Keratinocyte (primary cell): ENCODE data around the gene P2RX1. TPM values are rescaled to one million over a fixed set of nuclear protein-coding genes. Genes with fewer than 3 reads are reported as not detected.

ENCODE experiments used
- DNase-seq: peaks from one replicate; pipeline ENCODE4 v3.0.0-alpha.2; 2011; ENCODE audit warnings: low read depth, missing footprints, low spot score
- FAIRE-seq: peaks from 2 replicates; lab custom pipeline; 2011; peaks lifted over from hg19 to GRCh38; lab: Jason Lieb, UNC
- H2AFZ ChIP-seq: 2 replicates; pipeline ENCODE4 v1.6.0; 2012; ENCODE audit warnings: low read length, control low read depth, inconsistent platforms; ENCODE audit not compliant: control insufficient read depth
- H3K27ac ChIP-seq: 2 replicates; pipeline ENCODE4 v1.5.1; 2011; ENCODE audit warnings: low read length; ENCODE audit not compliant: control insufficient read depth, insufficient read depth
- H3K27me3 ChIP-seq: 3 replicates; pipeline ENCODE4 v1.6.0; 2011; ENCODE audit warnings: low read length; ENCODE audit not compliant: control insufficient read depth, insufficient read depth; ENCODE audit errors: extremely low read depth
- H3K36me3 ChIP-seq, 2 experiments: 2 replicates in 1 of 2; 3 replicates in 1 of 2; pipeline ENCODE4 v1.5.1; 2011; ENCODE audit warnings: low read length in 2 of 2, mild to moderate bottlenecking in 1 of 2; ENCODE audit not compliant: control insufficient read depth in 2 of 2, insufficient read depth in 2 of 2; ENCODE audit errors: extremely low read depth in 1 of 2
- H3K4me1 ChIP-seq: 3 replicates; pipeline ENCODE4 v1.5.1; 2011; ENCODE audit warnings: low read length; ENCODE audit not compliant: control insufficient read depth, insufficient read depth; ENCODE audit errors: extremely low read depth
- H3K4me2 ChIP-seq: 3 replicates; pipeline ENCODE4 v1.6.0; 2011; ENCODE audit warnings: low read depth, low read length; ENCODE audit not compliant: control insufficient read depth, insufficient read depth; ENCODE audit errors: extremely low read depth
- H3K4me3 ChIP-seq, 3 experiments: fragments of 200-600 bp in 1 of 3; sonication (generic) in 1 of 3; 2 replicates in 2 of 3; 3 replicates in 1 of 3; pipeline ENCODE4 v1.5.1; 2011 to 2016; ENCODE audit warnings: low read length in 3 of 3, mild to moderate bottlenecking in 3 of 3, control low read depth in 2 of 3, inconsistent platforms in 1 of 3, low read depth in 1 of 3, mixed read lengths in 1 of 3, mixed run types in 1 of 3, moderate library complexity in 1 of 3; ENCODE audit not compliant: control insufficient read depth in 2 of 3, insufficient read depth in 2 of 3; ENCODE audit errors: extremely low read depth in 1 of 3
- H3K79me2 ChIP-seq: 2 replicates; pipeline ENCODE4 v1.6.0; 2012; ENCODE audit warnings: low read length; ENCODE audit not compliant: control insufficient read depth, insufficient read depth
- H3K9ac ChIP-seq: 3 replicates; pipeline ENCODE4 v1.6.0; 2011; ENCODE audit warnings: low read length; ENCODE audit not compliant: control insufficient read depth, insufficient read depth; ENCODE audit errors: extremely low read depth
- H3K9me1 ChIP-seq: 3 replicates; pipeline ENCODE4 v1.6.0; 2011; ENCODE audit warnings: low read length; ENCODE audit not compliant: control insufficient read depth, insufficient read depth; ENCODE audit errors: extremely low read depth
- H3K9me3 ChIP-seq: 2 replicates; pipeline ENCODE4 v1.5.1; 2012; ENCODE audit warnings: low read depth, low read length; ENCODE audit not compliant: control insufficient read depth
- H4K20me1 ChIP-seq: 3 replicates; pipeline ENCODE4 v1.6.0; 2011; ENCODE audit warnings: low read length; ENCODE audit not compliant: control insufficient read depth, insufficient read depth; ENCODE audit errors: extremely low read depth
- EZH2 ChIP-seq: IDR thresholded peaks from one replicate; pipeline ENCODE4 v1.6.1; 2012; ENCODE audit warnings: inconsistent platforms, mild to moderate bottlenecking, low read length, moderate library complexity
- dilution Hi-C: fragments of 300-500 bp; cut with MboI; formaldehyde crosslinking; loops from one replicate; pipeline ENCODE4 v1.7.0; 2020; ENCODE audit warnings: low sequenced_read_pairs; ENCODE audit not compliant: extremely low pct_ligation_motif_present
- polyA plus RNA-seq, 5 experiments: library from polyadenylated mRNA; depleted of rRNA in 3 of 5; stranded (reverse) in 3 of 5; stranded (forward) in 1 of 5; unstranded in 1 of 5; fragments of >200 nt; gene quantifications; 1 replicate in 1 of 5; 2 replicates in 3 of 5; 3 replicates in 1 of 5; pipeline versions ENCODE4 v1.2.1 to v1.2.3, GENCODE V29; 2011 to 2012; ENCODE audit warnings: missing spikeins in 2 of 5, low read depth in 1 of 5, low replicate concordance in 1 of 5
- TF ChIP-seq, protein P1 (sequence below), 3 experiments: IDR thresholded peaks in 1 of 3; conservative IDR thresholded peaks in 1 of 3; optimal IDR thresholded peaks in 1 of 3; 2 replicates in 2 of 3; 3 replicates in 1 of 3; pipeline versions ENCODE3 to v1.5.1; 2011; ENCODE audit warnings: low read length in 3 of 3, mild to moderate bottlenecking in 3 of 3, moderate library complexity in 2 of 3, control low read depth in 1 of 3, inconsistent platforms in 1 of 3; ENCODE audit not compliant: insufficient read depth in 2 of 3; ENCODE audit errors: extremely low read depth in 1 of 3

Gene P2RX1
- polyA plus RNA-seq, 1 donor (not counting 4 experiments of a cell fraction or from before 2014, with no cell fraction given): not detected

GRCh38 chr17:3893003-3893719, 23.1 kb downstream of the P2RX1 start, which contains the start of gene CAMKK1:
Gene CAMKK1, minus strand, starts transcription at chr17:3893053. Its CDS starts 7,366 bp downstream, at chr17:3885687.
- dilution Hi-C loops: no loop called here
- no peaks in the 10 kb centered on the region for H3K9me3 ChIP-seq
- peak within 1 kb of the TSS; percentile 70 for H3K4me2 ChIP-seq
- H3K79me2 ChIP-seq: no peaks in the 10 kb centered on the region
- H2AFZ ChIP-seq: peak within 1 kb of the TSS; percentile 66
- peak within 1 kb of the TSS; percentile 48 to 61 (median 50) for H3K4me3 ChIP-seq
- DNase-seq (no peak), FAIRE-seq (no peak)
- H3K27me3 ChIP-seq: no peaks in the 10 kb centered on the region
- peak within 1 kb of the TSS; percentile 48 for H3K9ac ChIP-seq
- H3K4me1 ChIP-seq: peaks cover 45% of the 10 kb centered on the region
- TF ChIP-seq, protein P1, sequence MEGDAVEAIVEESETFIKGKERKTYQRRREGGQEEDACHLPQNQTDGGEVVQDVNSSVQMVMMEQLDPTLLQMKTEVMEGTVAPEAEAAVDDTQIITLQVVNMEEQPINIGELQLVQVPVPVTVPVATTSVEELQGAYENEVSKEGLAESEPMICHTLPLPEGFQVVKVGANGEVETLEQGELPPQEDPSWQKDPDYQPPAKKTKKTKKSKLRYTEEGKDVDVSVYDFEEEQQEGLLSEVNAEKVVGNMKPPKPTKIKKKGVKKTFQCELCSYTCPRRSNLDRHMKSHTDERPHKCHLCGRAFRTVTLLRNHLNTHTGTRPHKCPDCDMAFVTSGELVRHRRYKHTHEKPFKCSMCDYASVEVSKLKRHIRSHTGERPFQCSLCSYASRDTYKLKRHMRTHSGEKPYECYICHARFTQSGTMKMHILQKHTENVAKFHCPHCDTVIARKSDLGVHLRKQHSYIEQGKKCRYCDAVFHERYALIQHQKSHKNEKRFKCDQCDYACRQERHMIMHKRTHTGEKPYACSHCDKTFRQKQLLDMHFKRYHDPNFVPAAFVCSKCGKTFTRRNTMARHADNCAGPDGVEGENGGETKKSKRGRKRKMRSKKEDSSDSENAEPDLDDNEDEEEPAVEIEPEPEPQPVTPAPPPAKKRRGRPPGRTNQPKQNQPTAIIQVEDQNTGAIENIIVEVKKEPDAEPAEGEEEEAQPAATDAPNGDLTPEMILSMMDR (optimal IDR thresholded peaks at IDR 0.05 in 1 of 3, IDR thresholded peaks at IDR 0.05 in 1 of 3, conservative IDR thresholded peaks at IDR 0.05 in 1 of 3; ENCODE audit: extremely low read depth in 1 of 3, insufficient read depth in 2 of 3, low read length in 3 of 3): no peak
- TF ChIP-seq EZH2: no peak
- H3K27ac ChIP-seq: no peak within 1 kb of the TSS
- H3K9me1 ChIP-seq: no peaks in the 10 kb centered on the region
- H4K20me1 ChIP-seq: no peaks in the 10 kb centered on the region
- H3K36me3 ChIP-seq: no peaks in the 10 kb centered on the region

- H3K9me3 ChIP-seq: no peaks in the 10 kb centered on the region
- H3K27me3 ChIP-seq: no peaks in the 10 kb centered on the region
- no peaks in the 10 kb centered on the region for H3K36me3 ChIP-seq
- H3K4me3 ChIP-seq: peak overlapping the region; percentile 40 to 61 (median 48)
- H3K9ac ChIP-seq: peak overlapping the region; percentile 48
- H3K9me1 ChIP-seq: no peaks in the 10 kb centered on the region
- peak overlapping the region; percentile 43 for H2AFZ ChIP-seq
- FAIRE-seq (no peak), DNase-seq (no peak)
- peak overlapping the region; percentile 70 for H3K4me2 ChIP-seq
- peaks cover 53% of the 10 kb centered on the region for H3K4me1 ChIP-seq
- H3K79me2 ChIP-seq: no peaks in the 10 kb centered on the region
- dilution Hi-C loops: no loop called here
- no peak overlapping the region for H3K27ac ChIP-seq
- no peaks in the 10 kb centered on the region for H4K20me1 ChIP-seq
- no peak for TF ChIP-seq EZH2
- TF ChIP-seq, protein P1 (optimal IDR thresholded peaks at IDR 0.05 in 1 of 3, IDR thresholded peaks at IDR 0.05 in 1 of 3, conservative IDR thresholded peaks at IDR 0.05 in 1 of 3; ENCODE audit: extremely low read depth in 1 of 3, insufficient read depth in 2 of 3, low read length in 3 of 3): no peak
Observed at GRCh38 chr17:3892095-3892998, 23.9 kb downstream of the P2RX1 start.
